ENCODE measurements around the gene UNC79.

The UNC79 gene

DNA sequence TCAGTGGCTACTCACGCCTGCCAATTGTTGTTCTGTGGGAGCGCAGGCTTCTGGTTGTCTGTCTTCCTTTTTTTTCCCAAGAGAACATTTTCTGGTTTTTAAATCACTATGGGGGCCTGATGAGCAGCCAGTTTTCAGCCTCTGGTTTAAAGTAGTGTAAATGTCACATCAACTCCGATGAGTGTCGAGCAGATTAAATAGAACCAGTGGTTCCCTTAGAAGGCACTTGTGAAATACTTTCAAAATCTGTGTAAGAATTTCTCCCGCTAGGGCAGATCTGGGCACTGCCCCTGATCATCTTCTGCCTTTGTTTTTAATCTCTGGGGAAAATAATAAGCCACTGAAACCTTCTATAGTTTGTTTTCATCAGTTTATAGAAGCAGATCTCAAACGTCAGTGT lies 227.1 kb downstream of the UNC79 start:
- TF ChIP-seq JUND (IDR thresholded peaks at IDR 0.05; ENCODE audit: low read depth): no peak
- no peak for DNase-seq (ENCODE audit: low read depth in 1 of 2, low spot score in 1 of 2)
- in situ Hi-C loops (cut with HindIII; ENCODE audit: low pct_unique_long_range_greater_than_20kb, low sequenced_read_pairs): no loop called here

DNA sequence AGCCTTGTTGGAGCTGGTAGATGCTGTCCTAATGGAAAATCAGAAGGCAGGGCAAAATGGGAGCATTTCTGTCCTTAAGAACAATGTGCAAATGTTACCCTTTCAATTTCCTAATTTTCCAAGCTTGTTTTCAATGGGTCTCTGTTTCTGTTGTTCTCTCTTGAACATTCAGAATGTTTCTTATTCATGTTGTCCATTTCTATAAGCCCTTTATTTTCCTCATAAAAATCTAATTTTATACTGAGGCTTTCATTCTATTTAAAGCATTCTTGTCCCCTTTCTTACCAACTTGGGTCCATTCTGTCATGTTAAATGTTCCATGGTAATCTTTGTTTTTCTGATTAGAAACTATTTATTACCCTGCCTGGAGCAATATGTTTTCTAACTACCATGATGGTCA lies 232.6 kb downstream of the UNC79 start:
- TF ChIP-seq JUND (IDR thresholded peaks at IDR 0.05; ENCODE audit: low read depth): no peak
- in situ Hi-C loops (cut with HindIII; ENCODE audit: low pct_unique_long_range_greater_than_20kb, low sequenced_read_pairs): no loop called here
- DNase-seq (ENCODE audit: low read depth in 1 of 2, low spot score in 1 of 2): no peak

DNA sequence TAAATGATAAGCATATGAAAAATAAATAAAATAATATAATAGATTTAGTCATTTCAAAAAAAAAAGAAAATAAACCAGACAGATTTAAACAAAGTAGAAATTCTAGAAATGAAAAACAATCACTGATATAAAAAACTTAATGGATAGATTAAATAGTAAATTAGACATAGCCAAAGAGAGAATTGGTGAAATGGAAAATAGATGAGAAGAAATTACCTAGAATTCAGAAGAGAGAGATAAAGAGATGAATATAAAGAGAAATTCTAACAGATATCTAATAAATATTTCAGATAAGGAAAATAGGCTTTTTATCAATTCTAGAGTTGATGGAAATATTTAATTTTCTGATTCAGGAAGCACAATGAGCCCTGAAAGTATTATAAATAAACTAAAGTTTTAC lies 234.4 kb downstream of the UNC79 start:
- in situ Hi-C loops (cut with HindIII; ENCODE audit: low pct_unique_long_range_greater_than_20kb, low sequenced_read_pairs): no loop called here
- DNase-seq (ENCODE audit: low read depth in 1 of 2, low spot score in 1 of 2): no peak
- TF ChIP-seq JUND (IDR thresholded peaks at IDR 0.05; ENCODE audit: low read depth): no peak

DNA sequence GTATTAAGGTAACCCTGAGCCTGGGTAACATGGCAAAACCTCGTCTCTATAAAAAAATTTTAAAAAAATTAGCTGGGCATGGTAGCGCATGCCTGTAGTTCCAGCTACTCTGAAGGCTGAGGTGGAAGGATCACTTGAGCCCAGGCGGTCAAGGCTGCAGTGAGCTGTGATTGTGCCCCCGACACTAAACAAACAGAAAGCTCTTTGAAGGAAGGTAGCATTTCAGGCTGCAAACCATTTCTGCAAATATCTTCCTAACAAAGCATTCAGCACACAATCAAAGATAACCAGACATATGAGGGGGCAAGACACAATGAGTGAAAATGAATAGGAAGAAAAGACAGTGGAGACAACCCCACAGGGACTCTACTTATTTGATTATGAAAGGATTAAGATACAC lies 238.9 kb downstream of the UNC79 start:
- in situ Hi-C loops (cut with HindIII; ENCODE audit: low pct_unique_long_range_greater_than_20kb, low sequenced_read_pairs): no loop called here

DNA sequence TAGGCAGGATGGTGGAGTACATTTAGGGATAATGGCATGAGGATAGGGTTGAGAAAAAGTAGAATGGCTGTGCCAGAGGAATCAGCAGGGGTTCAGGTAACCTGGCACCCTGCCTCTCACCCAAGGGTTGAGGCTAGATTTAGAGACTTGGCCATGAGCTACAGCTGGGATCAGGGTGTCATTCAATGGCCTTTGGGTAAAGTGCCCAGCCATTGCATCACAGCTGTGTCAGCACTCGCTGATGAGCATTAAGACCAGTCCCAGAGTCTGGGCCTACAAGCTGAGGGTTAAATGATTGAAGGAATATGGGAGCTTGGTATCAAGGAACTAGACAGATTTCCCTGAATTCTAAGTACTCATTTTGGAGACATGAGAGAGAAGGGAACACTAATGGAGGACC lies 243.6 kb downstream of the UNC79 start:
- TF ChIP-seq JUND (IDR thresholded peaks at IDR 0.05; ENCODE audit: low read depth): no peak
- in situ Hi-C loops (cut with HindIII; ENCODE audit: low pct_unique_long_range_greater_than_20kb, low sequenced_read_pairs): no loop called here

More for the DNA sequence above, 238.9 kb downstream of the UNC79 start:
- no peak for TF ChIP-seq JUND (IDR thresholded peaks at IDR 0.05; ENCODE audit: low read depth)
- no peak for DNase-seq (ENCODE audit: low read depth in 1 of 2, low spot score in 1 of 2)

DNA sequence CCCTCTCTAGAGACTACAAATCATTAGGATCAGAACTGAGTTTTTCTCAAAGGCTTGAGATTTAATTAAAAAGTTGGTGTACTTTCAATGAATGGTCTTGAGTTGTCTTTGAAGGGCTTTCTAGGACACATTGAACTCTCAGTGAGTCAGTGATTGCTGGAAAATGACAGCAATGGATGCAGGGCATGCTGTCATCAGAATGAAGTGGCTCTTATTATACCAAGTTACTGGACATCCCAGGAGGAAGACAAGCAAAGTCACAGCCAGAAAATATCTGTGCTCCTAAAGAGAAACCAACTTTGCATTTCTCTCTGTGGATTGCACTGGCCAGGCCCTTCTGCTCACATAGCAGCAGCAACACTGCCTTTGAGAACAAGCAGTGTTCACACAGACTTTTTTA lies 244.9 kb downstream of the UNC79 start:
- in situ Hi-C loops (cut with HindIII; ENCODE audit: low pct_unique_long_range_greater_than_20kb, low sequenced_read_pairs): no loop called here
- TF ChIP-seq JUND (IDR thresholded peaks at IDR 0.05; ENCODE audit: low read depth): no peak
- no peak for DNase-seq (ENCODE audit: low read depth in 1 of 2, low spot score in 1 of 2)

More for the DNA sequence above, 243.6 kb downstream of the UNC79 start:
- DNase-seq (ENCODE audit: low read depth in 1 of 2, low spot score in 1 of 2): no peak

DNA sequence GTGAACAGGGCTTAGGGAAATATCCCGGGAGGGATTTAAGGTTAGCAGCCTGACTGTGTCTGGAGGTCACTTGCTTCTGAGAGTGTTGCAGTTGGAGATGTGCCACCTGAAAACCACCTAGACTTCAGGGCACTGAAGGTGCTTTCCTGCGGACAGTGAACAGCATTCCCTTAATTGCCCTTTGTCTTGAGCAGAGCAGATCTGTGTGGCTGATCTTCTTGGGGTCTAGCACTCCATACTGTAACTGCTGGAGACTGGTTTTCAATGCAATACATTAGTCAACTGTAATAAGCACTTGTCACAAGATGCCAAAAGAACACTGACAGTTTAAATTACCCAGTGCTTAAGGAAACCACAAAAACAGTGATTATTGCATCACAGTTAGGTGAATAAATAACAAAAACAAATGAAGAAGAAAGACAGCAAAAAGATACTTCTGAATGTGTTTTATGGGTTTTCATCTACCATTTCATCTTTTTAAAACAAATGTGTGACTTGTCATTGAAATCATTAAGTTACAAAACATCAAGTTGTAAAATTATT lies 245.7 kb downstream of the UNC79 start:
- DNase-seq (ENCODE audit: low read depth in 1 of 2, low spot score in 1 of 2): no peak
- in situ Hi-C loops (cut with HindIII; ENCODE audit: low pct_unique_long_range_greater_than_20kb, low sequenced_read_pairs): no loop called here
- no peak for TF ChIP-seq JUND (IDR thresholded peaks at IDR 0.05; ENCODE audit: low read depth)

DNA sequence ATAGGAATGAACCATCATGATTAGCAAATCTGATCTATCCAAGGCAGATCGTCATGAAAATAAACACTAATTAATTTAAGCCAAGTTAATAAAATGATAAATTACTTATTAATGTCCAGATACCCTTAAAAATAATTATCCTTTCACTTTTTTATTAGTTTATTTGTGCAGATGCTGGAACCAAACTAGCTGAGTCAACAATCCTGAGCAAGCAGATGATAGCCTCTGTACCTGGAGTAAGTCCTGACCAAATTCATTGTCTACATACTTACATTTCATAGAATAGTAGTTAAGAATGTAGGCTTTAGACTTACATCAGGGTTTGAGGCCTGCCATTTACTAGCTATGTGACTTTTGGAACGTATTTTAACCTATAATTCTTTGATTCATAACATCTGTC lies 251.7 kb downstream of the UNC79 start:
- TF ChIP-seq JUND (IDR thresholded peaks at IDR 0.05; ENCODE audit: low read depth): no peak
- in situ Hi-C loops (cut with HindIII; ENCODE audit: low pct_unique_long_range_greater_than_20kb, low sequenced_read_pairs): no loop called here
- DNase-seq (ENCODE audit: low read depth in 1 of 2, low spot score in 1 of 2): no peak

DNA sequence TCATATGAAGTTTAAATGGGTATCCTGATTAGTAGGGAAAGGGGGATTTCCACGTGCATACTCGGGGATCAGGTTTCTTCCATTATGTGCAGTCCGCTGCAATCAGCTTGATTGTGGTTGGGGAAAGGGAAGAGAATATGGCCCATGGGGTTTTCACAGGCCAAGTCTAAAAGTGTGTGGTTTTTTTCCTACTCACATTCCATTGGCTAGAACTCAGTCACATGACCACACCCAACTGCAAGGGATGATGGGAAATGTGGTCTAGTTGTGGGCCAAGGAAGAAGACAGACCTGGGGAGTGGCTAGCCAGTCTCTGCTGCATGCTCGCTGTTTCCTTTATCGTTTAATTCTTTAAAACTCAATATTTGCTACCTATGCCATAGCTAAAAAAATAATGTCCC lies 252.5 kb downstream of the UNC79 start:
- TF ChIP-seq JUND (IDR thresholded peaks at IDR 0.05; ENCODE audit: low read depth): no peak
- in situ Hi-C loops (cut with HindIII; ENCODE audit: low pct_unique_long_range_greater_than_20kb, low sequenced_read_pairs): no loop called here
- peak in 1 of 2 experiments; percentile 60 for DNase-seq (ENCODE audit: low read depth in 1 of 2, low spot score in 1 of 2)

DNA sequence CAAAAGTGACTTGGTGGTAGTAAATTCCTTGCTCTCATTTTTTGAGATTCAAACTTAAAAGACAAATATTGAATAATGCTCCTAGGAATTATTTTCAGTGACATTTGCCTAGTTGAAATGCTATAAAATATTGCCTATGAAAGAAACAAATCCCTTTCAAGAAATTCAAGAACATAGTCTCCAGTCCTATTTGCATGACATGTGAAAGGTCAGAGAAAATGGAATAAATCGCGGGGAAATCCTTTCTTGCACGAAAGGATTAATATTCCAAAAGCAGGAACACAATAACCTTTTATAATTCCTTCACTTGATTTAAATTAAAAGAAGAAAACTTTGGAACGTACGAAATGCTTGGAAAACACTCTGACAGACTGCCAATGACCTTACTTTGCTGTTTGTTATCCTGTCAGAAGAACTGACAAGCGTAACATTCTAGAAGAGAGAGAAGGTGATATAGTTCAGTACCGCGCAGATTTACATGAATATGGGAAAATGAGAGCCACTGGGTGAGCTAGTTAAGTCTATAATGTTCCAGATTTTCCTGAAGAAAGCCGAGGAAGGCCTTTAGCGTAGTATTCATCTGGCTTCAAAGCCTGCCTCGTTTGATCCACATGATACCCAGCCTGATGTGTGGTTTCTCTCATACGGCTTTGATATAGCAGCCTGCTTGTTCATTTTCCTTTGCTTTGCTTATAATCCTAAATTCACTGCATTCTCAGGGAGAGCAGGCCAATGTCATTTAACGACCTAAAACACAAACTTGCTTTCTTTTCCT lies 254.6 kb downstream of the UNC79 start:
- in situ Hi-C loops (cut with HindIII; ENCODE audit: low pct_unique_long_range_greater_than_20kb, low sequenced_read_pairs): no loop called here
- no peak for DNase-seq (ENCODE audit: low read depth in 1 of 2, low spot score in 1 of 2)
- TF ChIP-seq JUND (IDR thresholded peaks at IDR 0.05; ENCODE audit: low read depth): no peak

DNA sequence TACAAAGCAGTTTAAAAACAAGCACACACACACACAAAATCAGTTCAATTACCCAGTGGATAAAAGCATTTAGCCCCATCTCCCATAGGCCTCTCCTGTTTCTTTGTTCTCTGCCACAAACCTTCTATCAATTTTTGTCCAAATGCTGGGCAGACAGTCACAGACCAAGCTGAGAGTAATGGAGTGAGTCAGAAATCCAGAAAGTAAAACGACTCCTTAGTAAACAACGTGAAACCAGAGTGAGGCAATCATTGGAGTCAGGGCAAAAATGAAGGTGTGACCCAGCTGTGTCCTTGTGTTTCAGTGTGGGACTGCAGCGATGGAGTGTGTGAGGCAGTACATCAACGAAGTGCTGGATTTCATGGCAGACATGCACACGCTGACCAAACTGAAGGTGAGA lies 255.5 kb downstream of the UNC79 start:
- in situ Hi-C loops (cut with HindIII; ENCODE audit: low pct_unique_long_range_greater_than_20kb, low sequenced_read_pairs): no loop called here
- peak in 1 of 2 experiments; percentile 9 for DNase-seq (ENCODE audit: low read depth in 1 of 2, low spot score in 1 of 2)
- no peak for TF ChIP-seq JUND (IDR thresholded peaks at IDR 0.05; ENCODE audit: low read depth)

DNA sequence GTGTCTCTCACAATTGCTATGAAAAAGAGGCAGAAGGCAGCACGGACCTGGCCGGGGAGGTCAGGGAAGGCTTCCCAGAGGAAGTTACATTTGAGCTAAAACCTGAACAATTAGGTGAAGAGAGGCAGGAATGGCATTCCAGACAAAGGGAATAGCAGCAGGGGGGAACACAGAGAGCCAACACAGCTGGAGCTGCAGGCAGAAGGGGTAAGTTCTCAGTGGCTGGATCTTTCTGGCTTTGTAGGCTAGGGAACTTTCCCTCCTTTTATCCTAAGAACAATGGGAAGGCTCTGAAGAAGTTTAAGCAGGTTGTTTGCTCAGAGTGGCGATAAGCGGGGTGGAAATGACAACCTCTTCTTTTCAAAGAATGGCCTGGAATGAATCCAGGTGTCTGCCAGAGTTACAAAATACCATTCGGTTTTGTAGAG lies 257.5 kb downstream of the UNC79 start:
- in situ Hi-C loops (cut with HindIII; ENCODE audit: low pct_unique_long_range_greater_than_20kb, low sequenced_read_pairs): no loop called here

DNA sequence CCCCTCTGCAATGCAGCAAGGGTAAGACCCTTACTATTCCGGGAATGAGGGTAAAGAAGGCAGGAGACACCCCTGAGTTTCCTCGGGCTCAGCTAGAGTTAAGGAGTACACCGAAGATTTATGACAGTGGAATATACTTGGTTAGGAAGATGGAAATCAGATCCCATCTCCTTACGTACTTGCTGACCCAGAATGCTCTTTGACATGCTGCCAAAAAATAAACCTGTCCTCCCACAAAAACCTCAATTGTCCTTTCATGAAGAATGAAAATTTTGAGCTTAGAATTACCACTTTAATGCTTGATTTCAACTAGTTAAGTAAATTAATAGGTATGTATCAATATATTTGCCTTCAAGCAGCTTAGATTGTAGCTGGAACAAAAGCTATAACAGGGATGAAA lies 258.1 kb downstream of the UNC79 start:
- DNase-seq (ENCODE audit: low read depth in 1 of 2, low spot score in 1 of 2): no peak
- no peak for TF ChIP-seq JUND (IDR thresholded peaks at IDR 0.05; ENCODE audit: low read depth)
- in situ Hi-C loops (cut with HindIII; ENCODE audit: low pct_unique_long_range_greater_than_20kb, low sequenced_read_pairs): no loop called here

More for the DNA sequence above, 257.5 kb downstream of the UNC79 start:
- TF ChIP-seq JUND (IDR thresholded peaks at IDR 0.05; ENCODE audit: low read depth): no peak
- DNase-seq (ENCODE audit: low read depth in 1 of 2, low spot score in 1 of 2): no peak

Data from T47D (cell line).